ENCODE data around the gene ZNF512.
"Not testable (repeated sequence)": the region's sequence is repeated elsewhere in the genome, so short reads cannot be mapped to it uniquely, and the experiment has no call there.

Gene ZNF512

DNA sequence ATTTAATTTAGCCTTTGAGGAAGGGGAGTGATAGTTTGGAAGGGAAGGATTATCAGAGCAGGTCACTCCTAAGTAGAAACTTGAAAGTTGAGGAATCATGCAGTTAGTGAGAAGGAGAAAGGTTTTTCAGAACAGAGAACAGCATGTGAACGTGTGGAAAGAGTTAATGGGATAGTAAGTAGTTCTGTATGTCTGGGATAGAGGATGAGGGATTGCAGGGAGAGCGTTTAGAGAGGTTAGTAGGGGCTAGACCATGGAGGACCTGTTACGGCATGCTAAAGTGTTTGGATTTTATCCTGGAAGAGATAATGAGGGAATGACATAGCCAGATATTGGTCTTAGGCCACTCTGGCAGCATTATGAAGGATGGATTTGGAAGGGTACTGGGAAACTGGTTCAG lies 1.8 kb downstream of the ZNF512 start:
- no peak for DNase-seq

DNA sequence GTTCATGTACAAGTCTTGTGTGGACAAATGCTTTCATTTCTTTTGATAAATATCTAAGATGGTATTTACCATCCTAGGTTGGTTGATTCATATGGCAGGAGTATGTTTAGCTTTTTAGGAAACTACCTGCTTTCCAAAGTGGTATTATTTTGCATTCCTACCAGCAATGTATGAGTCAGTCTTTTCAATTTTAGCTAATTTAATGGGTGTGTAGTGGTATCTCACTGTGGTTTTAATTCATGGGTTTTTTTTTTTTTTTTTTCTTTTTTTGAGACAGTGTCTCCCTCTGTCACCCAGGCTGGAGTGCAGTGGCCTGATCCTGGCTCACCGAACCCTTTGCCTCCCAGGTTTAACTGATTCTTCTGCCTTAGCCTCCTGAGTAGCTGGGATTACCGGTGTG lies 4.2 kb downstream of the ZNF512 start:
- no peak for DNase-seq

DNA sequence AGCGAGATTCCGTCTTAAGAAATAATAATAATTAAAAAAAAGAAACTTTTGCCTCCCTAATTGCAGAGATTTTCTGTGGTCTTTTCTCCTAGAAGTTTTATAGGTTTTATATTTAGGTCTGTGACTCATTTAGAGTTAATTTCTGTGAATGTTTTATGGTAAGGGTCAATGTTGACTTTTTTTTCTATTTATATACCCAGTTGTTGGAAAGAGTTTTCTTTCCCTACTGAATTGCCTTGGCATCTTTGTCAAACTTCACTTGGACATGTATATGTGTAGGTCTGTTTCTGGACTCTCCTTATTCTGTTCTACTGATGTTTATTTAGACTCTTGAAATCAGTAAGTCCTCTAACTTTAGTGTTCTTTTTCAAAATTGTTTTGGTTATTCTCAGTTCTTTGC lies 5.5 kb downstream of the ZNF512 start:
- no peak for DNase-seq

DNA sequence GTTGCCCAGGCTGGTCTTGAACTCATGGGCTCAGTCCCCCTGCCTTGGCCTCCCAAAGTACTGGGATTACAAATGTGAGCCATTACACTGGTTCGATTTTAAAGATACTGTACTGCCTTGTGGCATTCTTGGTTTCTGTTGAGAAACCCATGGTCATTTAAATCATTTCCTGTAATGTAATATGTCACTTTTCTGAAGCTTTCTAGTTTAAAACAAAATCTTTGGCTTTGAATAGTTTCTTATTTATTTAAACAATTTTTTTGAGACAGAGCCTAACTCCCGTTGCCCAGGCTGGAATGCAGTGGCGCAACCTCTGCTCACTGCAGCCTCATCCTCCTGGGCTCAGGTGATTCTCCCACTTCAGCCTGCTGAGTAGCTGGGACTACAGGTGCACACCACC lies 8.9 kb downstream of the ZNF512 start:
- DNase-seq = no peak

DNA sequence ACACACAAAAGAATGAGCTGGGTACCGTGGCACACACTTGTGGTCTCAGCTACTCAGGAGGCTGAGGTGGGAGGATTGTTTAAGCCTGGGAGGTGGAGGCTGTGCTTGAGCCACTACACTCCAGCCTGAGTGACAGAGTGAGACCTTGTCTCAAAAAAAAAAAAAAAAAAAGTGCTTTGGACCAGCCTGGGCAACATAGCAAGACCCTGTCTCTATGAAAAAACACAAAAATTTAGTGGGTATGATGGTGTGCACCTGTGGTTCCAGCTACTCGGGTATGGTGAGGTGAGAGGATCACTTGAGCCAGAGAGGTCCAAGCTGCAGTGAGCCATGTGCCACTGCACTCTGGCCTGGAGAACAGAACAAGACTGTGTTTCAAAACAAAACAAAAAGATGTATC lies 10.4 kb downstream of the ZNF512 start:
- no peak for DNase-seq

DNA sequence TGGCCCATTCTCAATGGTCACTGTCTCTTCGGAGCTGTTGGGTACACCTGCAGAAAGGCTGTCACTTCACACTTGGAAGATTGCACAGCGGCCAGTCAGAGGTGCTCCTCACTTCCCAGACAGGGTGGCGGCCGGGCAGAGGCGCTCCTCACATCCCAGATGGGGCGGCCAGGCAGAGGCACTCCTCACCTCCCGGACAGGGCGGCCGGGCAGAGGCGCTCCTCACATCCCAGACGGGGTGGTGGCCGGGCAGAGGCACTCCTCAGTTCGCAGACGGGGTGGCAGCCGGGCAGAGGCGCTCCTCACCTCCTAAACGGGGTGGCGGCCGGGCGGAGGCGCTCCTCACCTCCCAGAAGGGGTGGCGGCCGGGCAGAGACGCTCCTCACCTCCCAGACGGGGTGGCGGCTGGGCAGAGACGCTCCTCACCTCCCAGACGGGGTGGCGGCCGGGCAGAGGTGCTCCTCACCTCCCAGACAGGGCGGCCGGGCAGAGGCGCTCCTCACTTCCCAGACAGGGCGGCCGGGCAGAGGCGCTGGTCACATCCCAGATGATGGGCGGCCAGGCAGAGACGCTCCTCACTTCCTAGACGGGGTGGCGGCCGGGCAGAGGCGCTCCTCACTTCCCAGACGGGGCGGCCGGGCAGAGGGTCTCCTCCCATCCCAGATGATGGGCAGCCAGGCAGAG lies 11.3 kb downstream of the ZNF512 start:
- not testable (repeated sequence) for DNase-seq

DNA sequence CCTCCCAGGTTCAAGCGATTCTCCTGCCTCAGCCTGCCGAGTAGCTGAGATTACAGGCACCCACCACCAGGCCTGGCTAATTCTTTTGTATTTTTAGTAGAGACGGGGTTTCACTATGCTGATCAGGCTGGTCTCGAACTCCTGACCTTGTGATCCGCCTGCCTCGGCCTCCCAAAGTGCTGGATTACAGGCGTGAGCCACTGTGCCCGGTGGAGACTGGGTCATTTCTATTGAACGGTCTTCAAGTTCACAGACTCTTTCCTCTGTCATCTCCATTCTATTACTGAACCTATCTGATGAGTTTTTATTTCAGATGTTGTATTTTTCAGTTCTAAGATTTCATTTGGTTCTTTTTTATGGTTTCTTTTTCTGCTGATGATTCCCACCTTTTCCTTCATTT lies 12.6 kb downstream of the ZNF512 start:
- DNase-seq = not testable (repeated sequence)

DNA sequence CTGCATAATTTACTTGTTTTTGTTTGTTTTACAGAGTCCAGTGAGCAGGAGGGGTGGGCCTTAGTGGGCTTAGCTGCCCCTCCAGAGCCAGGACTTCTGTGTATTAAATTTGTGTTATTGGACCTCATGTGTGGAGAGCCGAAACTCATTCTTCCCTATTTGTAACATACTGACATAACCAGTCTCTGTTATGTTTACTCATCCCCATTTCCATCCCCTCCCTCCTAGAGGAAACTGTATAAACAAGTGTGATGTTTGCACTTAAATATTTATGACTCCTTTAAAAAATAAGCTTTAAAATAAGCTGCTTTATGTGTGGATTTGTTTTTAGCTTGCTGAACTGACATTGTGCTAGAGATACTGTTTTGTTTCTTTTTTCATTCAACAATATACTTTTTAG lies 13.8 kb downstream of the ZNF512 start:
- no peak for DNase-seq

DNA sequence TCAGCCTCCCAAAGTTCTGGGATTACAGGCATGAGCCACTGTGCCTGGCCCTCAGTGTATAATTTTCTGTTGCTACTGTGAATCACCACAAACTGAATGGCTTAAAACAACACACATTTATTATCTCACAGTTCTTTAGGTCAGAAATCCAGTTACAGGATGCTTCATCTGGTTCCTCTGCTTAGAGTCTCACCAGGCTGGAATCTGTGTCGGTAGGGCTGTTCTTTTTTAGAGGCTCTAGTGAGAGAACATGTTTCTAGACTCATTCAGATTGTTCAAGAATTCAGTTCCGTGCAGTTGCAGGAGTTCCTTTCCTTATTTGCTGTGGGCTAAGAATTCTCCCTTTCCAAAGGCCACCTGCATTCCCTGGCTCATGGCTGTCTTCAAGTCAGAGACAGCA lies 23.8 kb downstream of the ZNF512 start:
- no peak for DNase-seq

DNA sequence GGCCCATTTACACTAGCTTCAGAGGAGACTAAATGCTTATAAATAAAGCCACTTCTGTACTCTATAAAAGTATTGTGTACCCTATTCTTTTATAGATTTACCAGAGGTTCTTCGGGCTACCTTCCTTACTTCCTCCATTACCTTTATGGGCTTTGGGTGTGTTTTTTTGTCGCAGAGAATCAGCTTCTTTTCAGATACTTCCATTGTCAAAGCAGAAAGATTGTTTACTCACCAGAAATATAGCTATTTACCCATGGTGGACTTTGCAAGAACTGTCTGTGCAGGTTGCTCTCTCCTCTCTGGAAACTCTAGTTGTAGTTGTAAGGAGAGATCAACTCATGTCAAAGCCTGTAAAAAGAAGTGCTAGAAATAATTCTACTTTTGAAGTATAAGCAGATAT lies 31.1 kb downstream of the ZNF512 start:
- no peak for DNase-seq

DNA sequence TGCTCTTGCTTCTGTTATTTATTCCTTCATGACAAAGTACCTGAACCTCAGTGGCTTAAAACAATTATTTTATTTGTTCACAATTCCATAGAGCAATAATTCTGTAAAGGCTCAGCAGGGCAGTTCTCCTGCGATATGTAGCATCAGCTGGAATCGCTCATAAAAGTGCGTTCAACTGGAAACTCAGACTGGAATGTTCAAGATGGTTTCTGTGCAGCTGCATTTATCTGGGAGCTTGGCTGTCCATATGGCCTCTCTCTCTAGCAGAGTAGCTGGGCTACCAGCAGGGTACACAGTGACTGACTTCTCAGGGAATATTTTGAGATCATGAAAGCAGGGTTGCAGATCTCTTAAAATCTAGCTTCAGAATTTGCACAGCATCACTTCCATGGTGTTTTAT lies 32.5 kb downstream of the ZNF512 start:
- DNase-seq = no peak

DNA sequence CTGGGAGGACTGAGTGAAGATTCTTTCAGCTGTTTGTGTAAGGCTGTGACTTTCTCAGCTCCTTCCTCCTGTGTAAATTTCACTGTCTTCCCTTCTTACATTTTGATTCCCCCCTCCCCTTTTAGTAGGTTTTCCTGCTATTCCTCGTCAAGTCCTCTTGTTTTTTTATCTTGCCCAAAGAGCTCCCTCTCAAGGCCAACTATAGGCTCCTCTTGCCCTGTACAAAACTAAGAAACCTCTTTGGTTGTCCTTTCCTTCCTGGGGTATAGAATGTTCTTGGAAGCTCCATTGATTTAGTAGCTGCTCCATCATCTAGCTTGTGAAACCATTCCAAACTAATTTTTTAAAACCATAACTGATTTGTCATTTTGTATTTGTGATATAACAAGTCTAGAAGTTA lies 38.7 kb downstream of the ZNF512 start:
- DNase-seq = no peak

DNA sequence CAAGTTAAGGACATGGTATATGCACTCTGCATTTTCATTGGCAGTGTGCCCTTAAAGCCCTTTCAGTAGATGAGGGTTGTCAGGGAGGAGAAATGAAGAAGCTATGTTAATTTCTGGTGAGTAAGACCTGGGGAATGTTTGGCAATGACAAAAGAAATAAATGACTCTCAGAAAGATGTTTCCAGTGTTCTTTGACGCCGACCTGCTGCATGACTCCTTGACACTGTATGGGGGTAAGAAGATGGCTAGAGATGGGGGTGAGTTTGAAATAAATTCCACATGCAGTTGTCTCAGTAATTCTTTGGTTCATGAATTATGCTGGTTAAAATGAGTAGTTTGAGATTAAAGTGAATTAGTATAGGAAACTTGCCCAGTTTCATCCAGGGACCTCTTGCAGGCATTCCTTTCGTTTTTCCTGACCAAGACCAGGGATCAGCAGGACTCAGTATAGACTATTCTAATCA lies 40.1 kb downstream of the ZNF512 start:
- no peak for DNase-seq

DNA sequence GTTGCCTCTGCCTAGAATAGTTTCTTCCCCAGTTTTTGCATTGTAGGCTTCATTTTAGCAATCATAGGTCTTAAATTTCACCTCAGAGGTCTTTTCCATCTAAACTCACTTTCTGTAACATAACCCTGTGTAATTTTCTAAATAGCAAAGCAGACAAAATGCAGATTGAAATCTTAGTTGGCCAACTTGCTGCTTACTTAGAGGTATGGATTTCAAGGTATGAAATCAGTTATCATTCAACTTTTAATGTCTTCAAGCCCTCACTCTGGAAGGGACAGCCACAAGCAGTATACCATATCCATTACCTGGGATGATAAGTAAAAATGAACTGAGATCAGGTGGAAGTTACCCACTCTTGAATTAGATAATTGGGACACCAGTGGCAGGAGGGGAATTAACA lies 42.1 kb downstream of the ZNF512 start:
- no peak for DNase-seq

DNA sequence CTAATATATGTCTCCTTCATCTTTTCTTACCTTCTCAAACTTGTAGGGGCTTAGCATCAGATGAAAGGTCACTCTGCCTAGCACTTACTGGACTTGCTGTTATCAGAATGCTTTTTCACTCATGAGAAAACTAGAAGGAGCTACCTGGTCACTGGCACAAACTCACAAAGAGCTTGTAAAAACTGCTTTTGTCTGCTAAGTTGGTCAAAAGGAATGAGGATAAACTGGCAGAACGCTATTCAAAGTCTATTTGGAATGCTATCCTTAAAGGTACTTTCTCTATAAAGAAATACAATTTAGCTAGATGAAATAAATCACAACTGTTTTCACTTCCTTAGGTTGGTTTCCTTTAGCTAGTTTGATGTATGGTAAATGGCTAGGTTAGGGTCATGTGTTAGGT lies 43.5 kb downstream of the ZNF512 start:
- not testable (repeated sequence) for DNase-seq

DNA sequence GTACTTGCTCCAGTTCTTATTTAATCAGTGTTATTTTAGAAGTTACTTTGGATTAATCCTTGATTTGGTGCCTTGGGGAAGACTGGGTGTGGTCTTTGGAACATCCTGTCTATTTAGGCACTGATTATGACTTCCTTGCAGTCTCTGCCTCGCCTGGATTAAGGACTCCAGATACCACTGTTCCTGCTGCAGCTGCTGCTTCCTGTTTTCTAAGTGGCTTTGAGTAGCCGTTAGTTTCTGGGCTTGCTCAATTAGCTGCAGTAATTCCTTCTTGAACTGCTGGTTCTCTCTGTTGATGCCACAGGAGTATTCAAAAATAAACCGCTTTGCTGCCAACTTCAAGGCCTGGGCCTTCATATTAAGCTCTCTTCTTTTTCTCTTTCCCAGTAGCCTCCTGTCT lies 44.1 kb downstream of the ZNF512 start:
- DNase-seq = not testable (repeated sequence)

DNA sequence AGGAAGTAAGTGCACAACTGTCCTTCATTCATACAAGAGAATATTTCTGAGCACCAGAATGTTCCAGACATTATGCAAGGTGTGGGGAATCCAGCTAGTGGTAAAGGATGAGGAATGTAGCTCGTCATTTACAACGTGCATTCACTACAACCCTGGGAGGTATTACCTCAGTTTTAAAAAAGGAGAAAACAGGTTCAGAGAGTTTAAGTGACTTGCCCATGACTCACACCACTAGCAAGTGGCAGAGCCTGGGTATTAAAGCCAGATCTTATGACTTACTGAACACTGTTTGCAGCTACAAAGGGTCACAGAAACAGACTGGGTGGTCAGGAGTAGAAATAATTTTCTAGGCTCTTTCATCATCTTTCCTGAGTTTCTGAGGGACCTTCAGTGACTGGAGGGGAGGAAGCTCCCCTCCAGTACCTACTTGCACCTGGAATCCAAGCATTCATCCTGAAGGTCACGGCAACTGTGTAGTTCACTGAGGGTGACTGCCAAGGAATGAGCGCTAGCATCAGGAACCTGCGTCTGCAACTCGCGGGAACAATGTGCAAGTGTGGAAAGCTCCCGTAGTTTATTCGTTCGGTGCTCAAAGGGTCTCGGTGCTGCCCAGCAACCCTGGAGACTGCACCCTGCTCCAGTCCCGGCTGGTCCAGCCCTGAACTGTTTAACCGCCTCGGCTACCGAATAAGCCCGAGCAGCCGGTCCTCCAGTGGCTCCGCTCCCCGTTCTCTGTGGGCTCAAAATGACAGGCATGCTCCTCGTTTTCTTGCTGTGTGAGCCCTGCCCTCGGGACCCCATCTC lies 45.3 kb downstream of the ZNF512 start:
- no peak for DNase-seq

DNA sequence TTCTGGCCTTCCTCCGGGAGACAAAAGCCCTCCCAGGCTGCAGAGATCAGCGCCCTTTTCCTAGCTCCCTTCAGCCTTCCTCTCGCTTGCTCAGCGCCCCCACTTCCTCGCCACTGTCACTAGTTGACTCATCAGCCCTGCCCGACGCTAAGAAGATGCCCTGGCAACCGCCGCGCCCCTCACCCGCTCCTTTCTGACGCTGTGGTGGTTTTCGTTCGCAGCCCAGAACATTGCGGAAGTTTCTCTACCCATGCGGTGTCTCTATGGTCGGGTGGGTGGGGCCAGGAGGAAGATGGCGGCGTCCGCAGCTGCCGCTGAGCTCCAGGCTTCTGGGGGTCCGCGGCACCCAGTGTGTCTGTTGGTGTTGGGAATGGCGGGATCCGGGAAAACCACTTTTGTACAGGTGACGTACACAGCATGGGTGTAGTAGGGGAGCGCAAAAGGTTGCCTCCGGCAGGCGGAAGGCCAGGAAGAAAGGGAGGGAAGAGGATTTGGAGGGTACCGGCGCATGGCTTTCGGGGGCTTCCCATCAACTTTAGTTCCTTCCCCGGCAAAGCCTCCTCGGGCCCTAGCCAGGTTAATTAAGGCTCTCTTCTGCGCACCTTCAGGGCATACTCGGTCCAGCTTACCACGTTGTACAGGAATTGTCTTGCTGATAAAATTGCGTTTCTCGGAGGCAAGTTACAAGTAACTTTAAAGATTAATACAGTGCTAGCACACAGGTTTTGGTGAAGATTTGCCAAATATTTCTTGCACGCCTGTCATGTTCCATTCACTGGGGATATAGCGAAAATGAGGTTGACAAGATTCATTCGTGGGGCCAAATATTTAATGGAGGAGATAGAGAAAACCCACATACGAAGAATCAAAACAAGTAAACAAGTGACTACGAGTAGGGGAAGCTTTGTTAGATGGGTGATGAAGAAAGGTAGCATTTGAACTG lies 46.2 kb downstream of the ZNF512 start, which contains the start of the genes CCDC121 and GPN1:
Gene CCDC121, minus strand, starts transcription at position 246 of the 943 bp plus-strand sequence. CDS start 1,213 bp downstream, outside the sequence.
Gene GPN1, plus strand, starts transcription at position 284 of the 943 bp plus-strand sequence. Its CDS starts 9 bp downstream, at position 293.
- DNase-seq = peak; percentile 81 to 90 (median 88)

DNA sequence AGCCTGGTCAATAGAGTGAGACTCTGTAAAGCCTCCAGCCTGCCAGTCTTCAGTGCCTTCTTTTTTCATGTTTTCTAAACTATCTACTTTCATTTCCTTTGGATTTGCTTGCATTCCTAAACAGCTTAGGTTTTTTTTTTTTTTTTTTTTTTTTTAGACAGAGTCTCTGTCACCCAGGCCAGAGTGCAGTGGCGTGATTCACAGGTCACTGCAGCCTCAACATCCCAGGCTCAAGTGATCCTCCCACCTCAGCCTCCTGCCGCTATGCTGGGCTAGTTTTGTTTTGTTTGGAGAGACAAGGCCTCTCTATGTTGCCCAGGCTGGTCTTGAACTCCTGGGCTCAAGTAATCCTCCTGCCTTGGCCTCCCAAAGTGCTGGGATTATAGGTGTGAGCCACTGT lies 47.4 kb downstream of the ZNF512 start:
- DNase-seq = not testable (repeated sequence)

DNA sequence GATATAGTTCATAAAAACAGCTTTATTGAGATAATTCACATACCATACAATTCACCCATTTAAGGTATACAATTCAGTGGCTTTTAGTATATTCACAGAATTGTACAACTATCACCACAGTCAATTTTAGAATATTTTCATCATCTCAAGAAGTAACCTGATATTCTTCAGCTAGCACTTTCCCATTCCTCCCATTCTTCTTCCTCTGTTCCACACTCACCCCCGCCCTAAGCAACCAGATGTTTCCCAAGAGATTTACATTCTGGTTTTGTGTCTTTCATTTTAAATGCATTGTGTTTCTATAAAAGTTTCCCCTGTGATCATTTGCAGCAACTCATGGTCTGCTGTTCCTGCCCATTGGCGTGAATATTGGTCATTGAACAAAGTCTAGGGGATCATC lies 51.4 kb downstream of the ZNF512 start:
- no peak for DNase-seq

DNA sequence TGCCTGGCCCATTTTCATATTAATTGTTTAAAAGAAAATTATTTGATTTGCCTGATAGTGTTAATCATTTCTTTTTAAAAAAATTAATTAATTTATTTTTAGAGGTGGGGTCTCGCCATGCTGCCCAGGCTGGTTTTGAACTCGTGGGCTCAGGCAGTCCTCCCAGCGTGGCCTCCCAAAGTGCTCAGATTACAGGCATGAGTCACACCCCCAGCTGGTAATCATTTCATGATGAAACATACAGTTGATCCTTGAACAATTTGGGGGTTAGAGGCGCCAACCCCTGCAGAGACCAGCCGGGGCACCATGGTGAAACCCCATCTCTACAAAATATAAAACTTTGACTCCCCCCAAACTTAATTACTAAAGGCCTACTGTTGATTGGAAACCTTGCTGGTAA lies 53.9 kb downstream of the ZNF512 start:
- DNase-seq = no peak

DNA sequence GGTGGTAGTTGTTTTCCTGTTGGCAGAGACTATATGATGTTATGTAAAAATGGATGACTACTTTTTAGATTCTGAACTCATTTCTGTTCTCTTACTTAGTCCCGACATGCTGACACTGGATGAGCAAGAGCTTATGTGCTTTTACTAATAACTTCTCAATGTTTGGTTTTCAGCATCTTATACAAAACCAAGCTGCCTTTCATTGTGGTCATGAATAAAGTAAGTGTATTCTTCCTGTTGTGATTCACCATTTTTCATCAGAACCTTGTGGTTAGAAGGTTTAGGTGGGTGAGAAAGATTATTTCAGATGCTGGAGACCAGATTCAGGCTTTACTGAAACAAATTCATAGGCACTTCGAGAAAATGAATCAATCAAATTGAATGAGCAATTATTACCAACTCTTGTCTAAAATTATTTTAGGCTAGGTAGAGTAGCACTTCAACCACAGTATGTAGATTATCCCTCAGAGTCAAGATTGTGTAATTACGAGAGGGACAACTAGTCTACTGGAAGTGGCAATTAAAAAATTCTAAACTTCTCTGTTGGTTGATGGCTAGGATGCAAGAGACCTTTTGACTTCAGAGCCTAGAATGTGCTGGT lies 55.3 kb downstream of the ZNF512 start:
- DNase-seq = no peak

DNA sequence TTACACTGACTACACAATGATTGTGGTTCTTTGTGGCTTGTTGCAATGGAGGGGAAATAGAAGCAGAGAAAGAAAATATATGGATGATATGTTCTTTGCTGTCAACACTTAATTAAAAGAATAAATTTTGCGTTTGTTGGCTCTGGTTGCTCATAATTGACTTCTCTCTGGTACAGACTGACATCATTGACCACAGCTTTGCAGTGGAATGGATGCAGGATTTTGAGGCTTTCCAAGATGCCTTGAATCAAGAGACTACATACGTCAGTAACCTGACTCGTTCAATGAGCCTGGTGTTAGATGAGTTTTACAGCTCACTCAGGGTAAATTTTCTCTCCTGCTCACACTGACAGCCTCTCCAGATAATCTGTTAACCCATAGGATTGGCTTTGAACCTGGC lies 55.9 kb downstream of the ZNF512 start:
- no peak for DNase-seq
